HUES64 (cell line): ENCODE data around the gene PCSK6.

ENCODE experiments used
- H3K27ac ChIP-seq: 2 replicates; pipeline ENCODE4 v1.7.0; 2013; ENCODE audit warnings: low read depth, low read length, inconsistent platforms
- H3K27me3 ChIP-seq: 2 replicates; pipeline ENCODE4 v1.6.1; 2013; ENCODE audit warnings: mild to moderate bottlenecking, low read length; ENCODE audit not compliant: insufficient read depth
- H3K36me3 ChIP-seq: 2 replicates; pipeline ENCODE4 v1.6.1; 2013; ENCODE audit warnings: mild to moderate bottlenecking, low read length; ENCODE audit not compliant: insufficient read depth
- H3K4me1 ChIP-seq: 2 replicates; pipeline ENCODE4 v1.6.1; 2013; ENCODE audit warnings: mild to moderate bottlenecking, low read length, moderate library complexity; ENCODE audit not compliant: insufficient read depth
- H3K4me3 ChIP-seq: 2 replicates; pipeline ENCODE4 v1.5.1; 2013; ENCODE audit warnings: mild to moderate bottlenecking, low read length, moderate library complexity
- H3K9ac ChIP-seq: 2 replicates; pipeline ENCODE4 v1.6.1; 2013; ENCODE audit warnings: mild to moderate bottlenecking, low read depth, low read length
- H3K9me3 ChIP-seq: 2 replicates; pipeline ENCODE4 v1.6.1; 2013; ENCODE audit warnings: low read depth, low read length; ENCODE audit not compliant: insufficient read depth
- WGBS: fragments of 150-250, 120-280 bp; methylation state at CpG from one replicate; pipeline ENCODE4 v1.1.7; 2013; ENCODE audit warnings: missing lambda C conversion rate; 5-methylcytosine and 5-hydroxymethylcytosine counted together

The PCSK6 gene

GRCh38 chr15:101479342-101479845 lies 10.1 kb downstream of the PCSK6 start:
- H3K4me3 ChIP-seq = no peak overlapping the region
- H3K9ac ChIP-seq = no peak overlapping the region
- no peaks in the 10 kb centered on the region for H3K36me3 ChIP-seq
- H3K9me3 ChIP-seq = no peaks in the 10 kb centered on the region
- no peaks in the 10 kb centered on the region for H3K27me3 ChIP-seq
- no peak overlapping the region for H3K27ac ChIP-seq
- WGBS = 91% methylated on average over 11 of the region's 11 CpGs
- no peaks in the 10 kb centered on the region for H3K4me1 ChIP-seq

- no peak overlapping the region for H3K27ac ChIP-seq
- H3K9ac ChIP-seq = no peak overlapping the region
- 93% methylated on average over 14 of the region's 14 CpGs for WGBS
- H3K4me3 ChIP-seq = no peak overlapping the region
- no peaks in the 10 kb centered on the region for H3K27me3 ChIP-seq
- no peaks in the 10 kb centered on the region for H3K4me1 ChIP-seq
- no peaks in the 10 kb centered on the region for H3K36me3 ChIP-seq
- no peaks in the 10 kb centered on the region for H3K9me3 ChIP-seq
These were observed 10.7 kb downstream of the PCSK6 start for GRCh38 chr15:101478701-101479341.

DNA sequence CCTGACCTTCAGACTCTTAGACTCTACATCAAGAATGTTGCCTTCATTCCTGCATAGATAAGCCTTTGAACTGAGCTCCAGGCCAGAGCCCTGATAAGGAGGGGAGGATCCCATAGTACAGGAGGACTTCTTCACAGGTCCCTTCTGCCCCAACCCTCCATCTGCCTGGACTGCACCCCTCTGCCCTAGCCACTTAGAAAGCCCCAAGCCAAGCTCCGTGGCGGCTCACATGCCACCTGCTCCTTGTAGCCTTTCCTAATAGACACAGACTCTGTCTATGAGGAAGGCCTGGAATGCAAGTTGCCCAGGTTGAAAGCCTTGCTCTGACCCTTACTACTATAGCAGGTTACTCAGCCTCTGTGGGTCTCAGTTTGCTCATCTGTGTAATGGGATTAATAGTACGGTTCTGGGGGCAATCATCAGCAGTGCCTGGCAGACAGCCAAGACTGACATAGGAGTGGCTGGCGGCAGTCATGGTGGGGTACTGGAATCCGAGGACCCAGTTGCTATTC lies 11.6 kb downstream of the PCSK6 start:
- no peak overlapping the region for H3K4me3 ChIP-seq
- H3K27ac ChIP-seq = no peak overlapping the region
- 88% methylated on average over 5 of the region's 5 CpGs for WGBS
- H3K36me3 ChIP-seq = no peaks in the 10 kb centered on the region
- H3K4me1 ChIP-seq = no peaks in the 10 kb centered on the region
- H3K27me3 ChIP-seq = no peaks in the 10 kb centered on the region
- H3K9ac ChIP-seq = no peak overlapping the region
- H3K9me3 ChIP-seq = no peaks in the 10 kb centered on the region

GRCh38 chr15:101476756-101477155 lies 12.8 kb downstream of the PCSK6 start:
- Histone ChIP-seq H3K9ac (no peak overlapping the region), H3K27me3 (no peaks in the 10 kb centered on the region), H3K9me3 (no peaks in the 10 kb centered on the region), H3K27ac (no peak overlapping the region), H3K4me3 (no peak overlapping the region), H3K4me1 (no peaks in the 10 kb centered on the region), H3K36me3 (no peaks in the 10 kb centered on the region)
- 91% methylated on average over 10 of the region's 10 CpGs for WGBS

- Histone ChIP-seq H3K27ac (no peak overlapping the region), H3K9ac (no peak overlapping the region), H3K4me1 (peaks cover 8% of the 10 kb centered on the region), H3K4me3 (no peak overlapping the region), H3K9me3 (no peaks in the 10 kb centered on the region), H3K36me3 (no peaks in the 10 kb centered on the region), H3K27me3 (no peaks in the 10 kb centered on the region)
- 95% methylated on average over 7 of the region's 7 CpGs for WGBS
These were observed 14.5 kb downstream of the PCSK6 start for GRCh38 chr15:101474983-101475382.

DNA sequence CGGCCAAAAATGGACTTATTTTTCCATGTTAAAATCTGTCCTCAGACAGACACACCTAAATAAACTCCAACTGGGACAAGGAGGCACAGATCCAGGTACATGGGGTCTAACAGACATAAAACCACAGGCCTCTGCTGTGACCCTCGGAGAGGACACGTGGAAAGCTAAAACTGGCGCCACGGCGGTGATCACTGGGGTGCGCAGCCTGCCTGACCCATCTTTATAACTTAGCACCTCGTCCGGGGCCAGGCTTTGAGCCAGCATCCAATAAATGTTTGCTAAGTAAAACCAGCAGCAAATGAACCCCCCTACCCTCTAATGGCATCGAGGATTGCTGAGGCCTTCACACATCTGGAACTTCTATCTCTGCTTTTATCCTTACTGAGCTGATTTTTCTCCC lies 15.3 kb downstream of the PCSK6 start:
- 90% methylated on average over 10 of the region's 10 CpGs for WGBS
- Histone ChIP-seq H3K9me3 (no peaks in the 10 kb centered on the region), H3K9ac (no peak overlapping the region), H3K36me3 (no peaks in the 10 kb centered on the region), H3K27ac (no peak overlapping the region), H3K4me3 (no peak overlapping the region), H3K4me1 (peaks cover 8% of the 10 kb centered on the region), H3K27me3 (no peaks in the 10 kb centered on the region)

- Histone ChIP-seq H3K4me3 (no peak overlapping the region), H3K4me1 (peaks cover 8% of the 10 kb centered on the region), H3K9ac (no peak overlapping the region), H3K9me3 (no peaks in the 10 kb centered on the region), H3K27me3 (no peaks in the 10 kb centered on the region), H3K27ac (no peak overlapping the region), H3K36me3 (no peaks in the 10 kb centered on the region)
- 86% methylated on average over 13 of the region's 13 CpGs for WGBS
These were observed 17.5 kb downstream of the PCSK6 start for GRCh38 chr15:101472033-101472432.

GRCh38 chr15:101470548-101471239 lies 18.8 kb downstream of the PCSK6 start:
- no peak overlapping the region for H3K27ac ChIP-seq
- H3K4me1 ChIP-seq = peaks cover 8% of the 10 kb centered on the region
- 67% methylated on average over 14 of the region's 15 CpGs for WGBS
- H3K9ac ChIP-seq = no peak overlapping the region
- no peaks in the 10 kb centered on the region for H3K9me3 ChIP-seq
- H3K27me3 ChIP-seq = no peaks in the 10 kb centered on the region
- H3K4me3 ChIP-seq = no peak overlapping the region
- H3K36me3 ChIP-seq = no peaks in the 10 kb centered on the region

DNA sequence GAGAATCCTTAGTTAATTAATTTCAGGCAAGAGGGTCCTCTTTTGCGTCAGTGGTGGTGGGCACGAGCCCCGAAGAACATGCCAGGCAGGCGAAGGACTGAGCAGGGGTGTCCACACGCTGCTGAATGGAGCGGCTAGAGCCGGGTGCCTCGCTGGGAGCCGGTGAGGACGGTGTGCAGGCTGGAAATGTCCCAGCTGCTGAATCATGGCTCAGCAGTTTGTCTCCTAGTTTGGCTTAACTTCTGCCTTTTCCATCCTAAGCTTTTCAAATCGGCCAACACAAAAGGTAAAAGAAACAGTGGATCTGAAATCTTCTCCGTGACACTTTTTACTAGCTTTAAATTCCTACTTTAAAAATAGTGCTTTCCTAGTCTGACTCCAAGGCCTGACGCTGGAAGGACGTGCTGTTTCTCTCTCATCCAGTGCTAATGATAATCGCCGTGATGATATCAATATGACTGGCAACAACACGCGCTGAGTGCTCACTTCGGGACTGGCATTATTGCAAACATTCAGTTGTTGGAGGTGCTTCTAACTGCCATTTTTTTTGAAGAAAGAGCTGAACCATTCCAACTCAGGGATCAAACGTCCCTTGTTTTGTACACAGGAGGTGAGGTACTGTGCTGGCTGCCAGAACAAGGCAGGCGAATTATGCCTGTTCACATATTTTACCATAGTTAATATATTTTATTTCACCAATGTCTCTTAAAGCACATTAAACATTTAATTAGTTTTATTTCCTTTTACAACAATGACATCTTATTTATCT lies 19.8 kb downstream of the PCSK6 start:
- Histone ChIP-seq H3K9me3 (no peaks in the 10 kb centered on the region), H3K4me3 (no peak overlapping the region), H3K36me3 (no peaks in the 10 kb centered on the region), H3K27me3 (no peaks in the 10 kb centered on the region), H3K4me1 (peaks cover 8% of the 10 kb centered on the region), H3K9ac (no peak overlapping the region), H3K27ac (no peak overlapping the region)
- WGBS = 89% methylated on average over 21 of the region's 21 CpGs

DNA sequence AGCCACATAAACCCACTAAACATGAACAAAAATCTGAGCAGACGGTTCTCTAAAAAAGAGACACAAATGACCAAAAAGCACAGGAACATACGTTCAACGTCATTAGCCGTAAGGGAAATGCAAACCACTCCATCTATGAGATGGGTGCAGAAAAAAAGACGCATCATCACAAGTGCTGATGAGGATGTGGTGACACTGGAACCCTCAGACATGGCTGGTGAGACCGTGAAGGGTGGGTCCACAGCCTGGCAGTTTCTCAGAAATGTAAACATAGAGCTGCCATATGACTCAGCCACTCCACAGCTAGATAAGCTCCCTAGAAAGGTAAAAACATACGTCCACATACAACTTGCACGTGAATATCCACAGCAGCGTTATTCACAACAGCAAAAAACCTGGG lies 23.3 kb downstream of the PCSK6 start:
- no peaks in the 10 kb centered on the region for H3K27me3 ChIP-seq
- H3K27ac ChIP-seq = no peak overlapping the region
- H3K4me3 ChIP-seq = no peak overlapping the region
- peaks cover 7% of the 10 kb centered on the region for H3K4me1 ChIP-seq
- 97% methylated on average over 9 of the region's 9 CpGs for WGBS
- no peaks in the 10 kb centered on the region for H3K36me3 ChIP-seq
- H3K9me3 ChIP-seq = no peaks in the 10 kb centered on the region
- no peak overlapping the region for H3K9ac ChIP-seq
